Vagina (tissue), 2 donors: Measurements from ENCODE around the gene MRPL51.

Experiments
- POLR2A ChIP-seq, 2 donors: fragments of 450-650 bp; IDR thresholded peaks; one replicate each; pipeline ENCODE4 v1.6.1; 2017; ENCODE audit warnings: antibody characterized with exemption in 2 of 2, mild to moderate bottlenecking in 2 of 2, moderate library complexity in 2 of 2
- TF ChIP-seq, protein P1 (sequence below), 3 experiments: fragments of 450-650 bp in 2 of 3; fragments of 200-600 bp in 1 of 3; sonication (generic) in 1 of 3; IDR thresholded peaks; one replicate each; pipeline ENCODE4 v1.5.1; 2017 to 2019; ENCODE audit warnings: antibody characterized with exemption in 3 of 3, mild to moderate bottlenecking in 2 of 3, moderate library complexity in 2 of 3

DNA sequence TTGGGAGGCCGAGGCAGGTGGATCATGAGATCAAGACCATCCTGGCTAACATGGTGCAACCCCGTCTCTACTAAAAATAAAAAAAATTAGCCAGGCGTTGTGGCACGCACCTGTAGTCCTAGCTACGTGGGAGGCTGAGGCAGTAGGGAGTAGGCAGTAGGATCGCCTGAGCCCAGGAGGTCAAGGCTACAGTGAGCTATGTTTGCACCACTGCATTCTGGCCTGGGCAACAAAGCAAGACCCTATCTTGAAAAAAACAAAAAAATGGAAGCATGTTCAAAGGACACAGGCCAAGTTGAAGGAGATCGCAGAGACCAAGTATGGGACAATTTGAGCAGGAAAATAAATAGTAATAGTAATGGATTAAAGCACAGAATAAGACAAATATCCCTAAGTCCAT lies 15.0 kb upstream of the MRPL51 start:
- TF ChIP-seq, protein P1, sequence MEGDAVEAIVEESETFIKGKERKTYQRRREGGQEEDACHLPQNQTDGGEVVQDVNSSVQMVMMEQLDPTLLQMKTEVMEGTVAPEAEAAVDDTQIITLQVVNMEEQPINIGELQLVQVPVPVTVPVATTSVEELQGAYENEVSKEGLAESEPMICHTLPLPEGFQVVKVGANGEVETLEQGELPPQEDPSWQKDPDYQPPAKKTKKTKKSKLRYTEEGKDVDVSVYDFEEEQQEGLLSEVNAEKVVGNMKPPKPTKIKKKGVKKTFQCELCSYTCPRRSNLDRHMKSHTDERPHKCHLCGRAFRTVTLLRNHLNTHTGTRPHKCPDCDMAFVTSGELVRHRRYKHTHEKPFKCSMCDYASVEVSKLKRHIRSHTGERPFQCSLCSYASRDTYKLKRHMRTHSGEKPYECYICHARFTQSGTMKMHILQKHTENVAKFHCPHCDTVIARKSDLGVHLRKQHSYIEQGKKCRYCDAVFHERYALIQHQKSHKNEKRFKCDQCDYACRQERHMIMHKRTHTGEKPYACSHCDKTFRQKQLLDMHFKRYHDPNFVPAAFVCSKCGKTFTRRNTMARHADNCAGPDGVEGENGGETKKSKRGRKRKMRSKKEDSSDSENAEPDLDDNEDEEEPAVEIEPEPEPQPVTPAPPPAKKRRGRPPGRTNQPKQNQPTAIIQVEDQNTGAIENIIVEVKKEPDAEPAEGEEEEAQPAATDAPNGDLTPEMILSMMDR (IDR thresholded peaks at IDR 0.05) = no peak
- no peak for TF ChIP-seq POLR2A (IDR thresholded peaks at IDR 0.05)
